Liver (tissue), 9 donors: ENCODE measurements around the gene GABBR2. TPM values are rescaled to one million over a fixed set of nuclear protein-coding genes. Genes with fewer than 3 reads are reported as not detected.

Experiments
- DNase-seq: peaks from one replicate; pipeline ENCODE4 v3.0.0-alpha.2; 2017; ENCODE audit warnings: low spot score
- H3K27ac ChIP-seq, 2 donors: one replicate each; pipeline ENCODE4 v1.7.0; 2013; ENCODE audit warnings: inconsistent platforms in 2 of 2, low read length in 2 of 2, control low read depth in 1 of 2, low read depth in 1 of 2, mild to moderate bottlenecking in 1 of 2
- H3K27me3 ChIP-seq, 4 donors: one replicate each; pipeline versions ENCODE4 v1.6.1 to v1.7.0; 2013; ENCODE audit warnings: low read length in 3 of 4, inconsistent platforms in 1 of 4, mild to moderate bottlenecking in 1 of 4, moderate library complexity in 1 of 4; ENCODE audit not compliant: control insufficient read depth in 4 of 4, insufficient read depth in 4 of 4
- H3K36me3 ChIP-seq, 4 donors: one replicate each; pipeline versions ENCODE4 v1.6.1 to v1.7.0; 2013; ENCODE audit warnings: low read length in 3 of 4, mild to moderate bottlenecking in 3 of 4, low read depth in 1 of 4, moderate library complexity in 1 of 4; ENCODE audit not compliant: control insufficient read depth in 4 of 4, insufficient read depth in 3 of 4
- H3K4me1 ChIP-seq, 4 donors: one replicate each; pipeline versions ENCODE4 v1.6.1 to v1.7.0; 2013; ENCODE audit warnings: low read length in 3 of 4, mild to moderate bottlenecking in 3 of 4, moderate library complexity in 1 of 4; ENCODE audit not compliant: control insufficient read depth in 4 of 4, insufficient read depth in 4 of 4
- H3K4me3 ChIP-seq, 3 donors: one replicate each; pipeline versions ENCODE4 v1.6.1 to v1.7.0; 2013; ENCODE audit warnings: low read length in 3 of 3, control low read depth in 1 of 3, low read depth in 1 of 3, mild to moderate bottlenecking in 1 of 3
- H3K9ac ChIP-seq, 2 donors: one replicate each; pipeline ENCODE4 v1.7.0; 2013; ENCODE audit warnings: low read length in 2 of 2, mild to moderate bottlenecking in 2 of 2, moderate library complexity in 2 of 2, control low read depth in 1 of 2, low read depth in 1 of 2
- H3K9me3 ChIP-seq, 4 donors: one replicate each; pipeline versions ENCODE4 v1.6.1 to v1.7.0; 2013; ENCODE audit warnings: low read length in 3 of 4; ENCODE audit not compliant: control insufficient read depth in 4 of 4
- CTCF ChIP-seq: fragments of 150-350 bp; IDR thresholded peaks from 2 replicates; pipeline ENCODE4 v1.5.1; 2017; ENCODE audit warnings: improper control_type of control experiment, low read depth, low read length; ENCODE audit not compliant: missing input control
- EGR1 ChIP-seq, 2 donors: IDR thresholded peaks; 2 replicates each; pipeline ENCODE4 v1.6.1; 2016 to 2018; ENCODE audit warnings: antibody characterized with exemption in 2 of 2, low read depth in 2 of 2
- FOXA1 ChIP-seq: IDR thresholded peaks from 2 replicates; pipeline ENCODE4 v1.6.1; 2016; ENCODE audit warnings: antibody characterized with exemption
- FOXA2 ChIP-seq: IDR thresholded peaks from 2 replicates; pipeline ENCODE4 v1.6.1; 2016; ENCODE audit warnings: antibody characterized with exemption
- HNF4A ChIP-seq, 2 donors: conservative IDR thresholded peaks; 2 replicates each; pipeline ENCODE4 v1.6.1; 2016; ENCODE audit warnings: antibody characterized with exemption in 2 of 2, mild to moderate bottlenecking in 2 of 2
- JUND ChIP-seq, 2 donors: IDR thresholded peaks; 2 replicates each; pipeline ENCODE4 v1.6.1; 2016; ENCODE audit warnings: antibody characterized with exemption in 2 of 2
- NR2F2 ChIP-seq: IDR thresholded peaks from 2 replicates; pipeline ENCODE4 v1.6.1; 2016; ENCODE audit warnings: antibody characterized with exemption
- RAD21 ChIP-seq, 2 donors: IDR thresholded peaks; 2 replicates each; pipeline ENCODE4 v1.6.1; 2016; ENCODE audit warnings: antibody characterized with exemption in 2 of 2, mild to moderate bottlenecking in 2 of 2
- REST ChIP-seq: IDR thresholded peaks from 2 replicates; pipeline ENCODE4 v1.6.1; 2016; ENCODE audit warnings: antibody characterized with exemption, mild to moderate bottlenecking
- RXRA ChIP-seq, 2 donors: IDR thresholded peaks; 2 replicates each; pipeline ENCODE4 v1.6.1; 2017 to 2018; ENCODE audit warnings: antibody characterized with exemption in 2 of 2, mild to moderate bottlenecking in 1 of 2
- SP1 ChIP-seq: IDR thresholded peaks from 2 replicates; pipeline ENCODE4 v1.6.1; 2018; ENCODE audit warnings: antibody characterized with exemption, mild to moderate bottlenecking
- TAF1 ChIP-seq: conservative IDR thresholded peaks from 2 replicates; pipeline ENCODE4 v1.6.1; 2016; ENCODE audit warnings: antibody characterized with exemption, mild to moderate bottlenecking
- YY1 ChIP-seq: IDR thresholded peaks from 2 replicates; pipeline ENCODE4 v1.6.1; 2016; ENCODE audit warnings: antibody characterized with exemption, mild to moderate bottlenecking
- WGBS: extraction: QIAGEN DNeasy Blood & Tissue Kit; methylation state at CpG from one replicate; pipeline ENCODE4 v1.1.7; 2013; 5-methylcytosine and 5-hydroxymethylcytosine counted together
- polyA plus RNA-seq, 2 donors: library from polyadenylated mRNA; stranded (reverse) in 1 of 2; unstranded in 1 of 2; fragments of 200-250 nt in 1 of 2; fragments of >200 nt in 1 of 2; fragmentation: Nextera tagmentation in 1 of 2; extraction: Ambion mirVana in 1 of 2; gene quantifications; one replicate each; pipeline versions ENCODE4 v1.2.1 to v1.2.3, GENCODE V29; 2013 to 2015
- total RNA-seq, 2 donors: library from RNA; depleted of rRNA; stranded (reverse); fragments of >200 nt; gene quantifications; one replicate each; pipeline ENCODE4 v1.2.3, GENCODE V29; 2014
- TF ChIP-seq, protein P1 (sequence below): IDR thresholded peaks from 2 replicates; pipeline ENCODE4 v1.6.1; 2016; ENCODE audit warnings: antibody characterized with exemption
- TF ChIP-seq, protein P2 (sequence below): IDR thresholded peaks from 2 replicates; pipeline ENCODE4 v1.6.1; 2016; ENCODE audit warnings: antibody characterized with exemption
- donor health status: healthy.
- donor health status: healthy.
- donor health status: healthy.
- donor health status: healthy.
- donor health status: healthy.

Gene GABBR2
- total and polyA plus RNA-seq, 4 donors, result 0.03 to 0.23 (median 0.08) TPM; not detected in 1

- no peak for TF ChIP-seq SP1
Observed at GRCh38 chr9:98379572-98379971, 329.2 kb downstream of the GABBR2 start (continued).

- H3K27me3 ChIP-seq, result no peaks in the 10 kb centered on the region
- H3K9ac ChIP-seq, result no peak overlapping the region
- H3K36me3 ChIP-seq, result no peaks in the 10 kb centered on the region
- H3K4me3 ChIP-seq, result no peak overlapping the region
- TF ChIP-seq, protein P1, sequence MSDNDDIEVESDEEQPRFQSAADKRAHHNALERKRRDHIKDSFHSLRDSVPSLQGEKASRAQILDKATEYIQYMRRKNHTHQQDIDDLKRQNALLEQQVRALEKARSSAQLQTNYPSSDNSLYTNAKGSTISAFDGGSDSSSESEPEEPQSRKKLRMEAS, result no peak
- TF ChIP-seq, protein P2, sequence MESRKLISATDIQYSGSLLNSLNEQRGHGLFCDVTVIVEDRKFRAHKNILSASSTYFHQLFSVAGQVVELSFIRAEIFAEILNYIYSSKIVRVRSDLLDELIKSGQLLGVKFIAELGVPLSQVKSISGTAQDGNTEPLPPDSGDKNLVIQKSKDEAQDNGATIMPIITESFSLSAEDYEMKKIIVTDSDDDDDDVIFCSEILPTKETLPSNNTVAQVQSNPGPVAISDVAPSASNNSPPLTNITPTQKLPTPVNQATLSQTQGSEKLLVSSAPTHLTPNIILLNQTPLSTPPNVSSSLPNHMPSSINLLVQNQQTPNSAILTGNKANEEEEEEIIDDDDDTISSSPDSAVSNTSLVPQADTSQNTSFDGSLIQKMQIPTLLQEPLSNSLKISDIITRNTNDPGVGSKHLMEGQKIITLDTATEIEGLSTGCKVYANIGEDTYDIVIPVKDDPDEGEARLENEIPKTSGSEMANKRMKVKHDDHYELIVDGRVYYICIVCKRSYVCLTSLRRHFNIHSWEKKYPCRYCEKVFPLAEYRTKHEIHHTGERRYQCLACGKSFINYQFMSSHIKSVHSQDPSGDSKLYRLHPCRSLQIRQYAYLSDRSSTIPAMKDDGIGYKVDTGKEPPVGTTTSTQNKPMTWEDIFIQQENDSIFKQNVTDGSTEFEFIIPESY, result no peak
- TF ChIP-seq RXRA (IDR thresholded peaks at IDR 0.05) (no peak), NR2F2 (no peak), HNF4A (conservative IDR thresholded peaks at IDR 0.05) (no peak), RAD21 (IDR thresholded peaks at IDR 0.05) (no peak), JUND (IDR thresholded peaks at IDR 0.05) (no peak), CTCF (no peak), YY1 (no peak), FOXA2 (no peak), TAF1 (no peak), FOXA1 (no peak), REST (no peak), EGR1 (IDR thresholded peaks at IDR 0.05; ENCODE audit: low read depth in 2 of 2) (no peak)
- H3K4me1 ChIP-seq, result peaks cover 0 to 3% (median 0%) of the 10 kb centered on the region in 4 donors
- WGBS, result 95% methylated on average over 5 of the region's 5 CpGs
- DNase-seq, result no peak
- H3K27ac ChIP-seq, result no peak overlapping the region
- no peaks in the 10 kb centered on the region for H3K9me3 ChIP-seq
Observed at GRCh38 chr9:98378794-98379193, 329.9 kb downstream of the GABBR2 start.
